Measurements from ENCODE around the gene TENT5C. TPM values are rescaled to one million over a fixed set of nuclear protein-coding genes. Genes with fewer than 3 reads are reported as not detected.

TENT5C gene
- total and polyA plus RNA-seq, 2 of the 13 experiments (the other 11 are each of a cell fraction or from before 2014, with no cell fraction given) = 0.02 to 0.38 TPM

GRCh38 chr1:117641536-117641935 lies 35.7 kb downstream of the TENT5C start (continued):
- TF ChIP-seq AHDC1 (CRISPR knock-in tag; IDR thresholded peaks at IDR 0.05; ENCODE audit: borderline replicate concordance) = no peak
- TF ChIP-seq TFE3 (CRISPR knock-in tag; IDR thresholded peaks at IDR 0.05) = no peak
- TF ChIP-seq ZSCAN5A (CRISPR knock-in tag; IDR thresholded peaks at IDR 0.05; ENCODE audit: borderline replicate concordance) = no peak
- no peak for TF ChIP-seq ZNF282 (IDR thresholded peaks at IDR 0.05; ENCODE audit: partially characterized antibody)

Data from HepG2 (cell line).